ENCODE results near the gene TNFSF8.

The TNFSF8 gene

DNA sequence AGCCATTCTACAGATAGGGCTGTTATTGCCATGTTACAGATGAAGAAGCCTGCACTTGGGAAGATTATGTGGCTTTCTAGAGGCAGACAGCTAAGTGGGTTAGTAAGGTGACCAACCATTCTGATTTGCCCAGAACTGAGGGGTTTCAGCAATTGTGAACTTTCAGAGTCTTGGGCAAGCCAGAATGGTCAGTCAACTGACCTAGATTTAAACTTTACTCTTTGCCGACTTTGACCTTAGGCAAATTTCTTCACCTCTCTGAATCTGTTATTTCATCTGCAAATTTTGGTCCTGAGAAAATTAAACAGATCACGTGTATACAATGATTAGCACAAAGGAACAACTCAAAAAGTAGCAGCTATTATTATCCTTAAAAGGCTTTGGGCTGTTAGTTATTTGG, 20.4 kb upstream of the TNFSF8 start:
- Mint-ChIP-seq H3K9me3 (no peaks in the 10 kb centered on the region), H3K36me3 (ENCODE audit: low read depth) (no peaks in the 10 kb centered on the region), H3K27me3 (no peaks in the 10 kb centered on the region), H3K27ac (no peak overlapping the region), H3K4me1 (ENCODE audit: low read depth) (peaks cover 35% of the 10 kb centered on the region), H3K4me3 (no peak overlapping the region)

DNA sequence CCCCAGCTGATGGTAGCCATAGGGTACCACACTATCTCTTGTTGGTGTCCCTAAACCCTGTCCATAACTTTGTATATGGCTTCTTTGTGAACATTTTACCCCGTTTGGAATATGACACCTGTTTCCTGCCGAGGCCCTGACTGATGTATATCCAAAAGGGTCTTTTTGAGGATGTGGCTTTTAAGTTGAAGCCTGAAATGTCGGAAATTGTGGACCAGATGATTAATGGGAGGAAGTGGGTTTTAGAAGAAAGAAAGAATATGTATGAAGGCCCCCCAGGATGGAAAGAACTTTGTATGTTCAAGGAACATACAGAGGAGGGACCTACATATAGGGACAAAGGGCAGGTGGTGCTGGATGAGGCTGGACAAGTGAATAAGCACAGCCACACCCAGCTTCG, 16.7 kb upstream of the TNFSF8 start:
- Mint-ChIP-seq H3K9me3 (no peaks in the 10 kb centered on the region), H3K36me3 (ENCODE audit: low read depth) (no peaks in the 10 kb centered on the region), H3K27ac (no peak overlapping the region), H3K4me1 (ENCODE audit: low read depth) (peaks cover 12% of the 10 kb centered on the region), H3K4me3 (no peak overlapping the region), H3K27me3 (no peaks in the 10 kb centered on the region)

DNA sequence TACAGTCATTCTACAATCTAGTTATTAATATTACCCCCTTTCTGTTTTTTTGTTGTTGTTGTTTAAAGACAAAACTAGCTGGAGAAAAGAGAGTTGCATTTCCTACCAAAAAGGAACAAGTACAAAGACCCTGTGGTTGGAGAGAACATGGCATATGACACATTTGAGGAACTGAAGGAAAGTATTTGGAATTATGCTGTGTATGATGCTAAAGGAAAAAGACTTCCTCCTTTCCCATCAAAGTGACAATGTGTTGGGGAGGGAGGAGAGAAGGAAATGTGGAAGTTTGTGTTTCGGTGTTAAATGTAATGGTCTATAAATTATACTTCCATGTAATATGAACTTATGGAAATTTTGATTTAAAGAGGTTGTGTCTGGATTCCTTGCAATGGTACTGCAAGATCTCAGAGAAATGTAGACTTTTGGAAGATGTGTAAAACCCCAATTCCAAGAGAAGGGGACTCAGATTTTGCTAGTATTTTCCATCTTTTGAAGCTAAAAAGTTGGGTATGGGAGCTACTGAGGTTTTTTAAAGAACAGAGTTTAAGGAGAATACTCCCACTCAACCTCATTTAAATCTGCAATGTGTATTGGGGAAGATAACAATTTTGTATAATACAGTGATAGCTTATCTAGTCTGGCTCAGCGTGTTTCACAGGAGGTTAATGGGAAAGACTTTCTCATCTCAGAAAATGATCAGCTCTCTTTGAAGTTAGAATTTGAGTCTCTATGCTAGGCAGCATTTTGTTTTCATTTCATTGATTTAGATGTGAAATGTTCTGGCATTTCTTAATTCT, 15.4 kb upstream of the TNFSF8 start:
- Mint-ChIP-seq H3K4me1 (ENCODE audit: low read depth) (peaks cover 12% of the 10 kb centered on the region), H3K9me3 (no peaks in the 10 kb centered on the region), H3K27ac (no peak overlapping the region), H3K36me3 (ENCODE audit: low read depth) (no peaks in the 10 kb centered on the region), H3K27me3 (no peaks in the 10 kb centered on the region), H3K4me3 (no peak overlapping the region)

DNA sequence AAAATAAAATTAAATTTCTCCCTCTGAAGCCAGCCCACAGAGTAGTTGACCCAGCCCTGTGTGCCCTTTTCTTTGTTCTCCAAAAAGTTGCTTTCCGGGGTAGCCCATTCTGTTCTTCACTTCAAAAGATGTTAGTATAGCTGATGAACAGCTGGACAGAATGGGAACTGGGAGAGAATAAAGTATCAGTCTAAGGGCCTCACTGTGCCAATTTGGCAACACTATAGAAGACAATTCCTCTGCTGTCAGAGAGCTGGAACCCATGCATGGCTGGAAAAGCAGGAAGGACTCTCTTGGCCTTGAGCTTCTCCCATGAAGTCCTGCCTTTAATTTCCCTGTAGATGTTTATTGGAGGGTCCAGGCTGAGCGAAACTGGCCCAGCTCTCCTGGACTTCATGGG, 11.0 kb upstream of the TNFSF8 start:
- H3K27ac Mint-ChIP-seq, result no peak overlapping the region
- H3K9me3 Mint-ChIP-seq, result no peaks in the 10 kb centered on the region
- H3K4me3 Mint-ChIP-seq, result no peak overlapping the region
- H3K36me3 Mint-ChIP-seq (ENCODE audit: low read depth), result no peaks in the 10 kb centered on the region
- H3K4me1 Mint-ChIP-seq (ENCODE audit: low read depth), result peaks cover 20% of the 10 kb centered on the region
- H3K27me3 Mint-ChIP-seq, result no peaks in the 10 kb centered on the region

GRCh38 chr9:114938687-114939575, 8.5 kb upstream of the TNFSF8 start:
- H3K9me3 Mint-ChIP-seq, result peaks cover under 1% of the 10 kb centered on the region
- H3K36me3 Mint-ChIP-seq (ENCODE audit: low read depth), result no peaks in the 10 kb centered on the region
- H3K27me3 Mint-ChIP-seq, result no peaks in the 10 kb centered on the region
- no peak overlapping the region for H3K4me3 Mint-ChIP-seq
- H3K4me1 Mint-ChIP-seq (ENCODE audit: low read depth), result peaks cover 21% of the 10 kb centered on the region
- H3K27ac Mint-ChIP-seq, result peak overlapping the region; percentile 62

- H3K27me3 Mint-ChIP-seq, result no peaks in the 10 kb centered on the region
- H3K36me3 Mint-ChIP-seq (ENCODE audit: low read depth), result no peaks in the 10 kb centered on the region
- no peak overlapping the region for H3K4me3 Mint-ChIP-seq
- peaks cover 5% of the 10 kb centered on the region for H3K9me3 Mint-ChIP-seq
- peaks cover 29% of the 10 kb centered on the region for H3K4me1 Mint-ChIP-seq (ENCODE audit: low read depth)
- H3K27ac Mint-ChIP-seq, result no peak overlapping the region
Measured at GRCh38 chr9:114937516-114937915, 7.1 kb upstream of the TNFSF8 start.

DNA sequence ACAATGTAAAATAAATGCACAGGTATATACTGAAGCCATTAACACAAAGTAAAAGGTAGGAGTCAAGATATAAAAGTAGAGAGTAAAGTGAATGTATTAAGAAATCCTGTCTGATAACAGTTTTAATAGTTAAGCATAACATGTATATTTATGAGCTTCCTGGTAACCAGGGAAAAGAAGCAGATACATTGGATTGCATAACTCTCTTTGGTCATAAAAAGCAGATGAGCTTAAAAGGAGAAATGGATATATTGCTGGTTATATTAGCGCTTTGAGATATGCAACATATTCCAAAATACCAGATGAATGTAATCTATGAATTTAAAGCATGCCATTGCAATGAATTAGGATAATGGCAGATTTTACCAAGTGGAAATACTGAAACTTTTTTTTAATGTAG, 6.2 kb upstream of the TNFSF8 start:
- H3K9me3 Mint-ChIP-seq, result peaks cover 5% of the 10 kb centered on the region
- H3K27ac Mint-ChIP-seq, result no peak overlapping the region
- no peak overlapping the region for H3K4me3 Mint-ChIP-seq
- H3K27me3 Mint-ChIP-seq, result no peaks in the 10 kb centered on the region
- H3K4me1 Mint-ChIP-seq (ENCODE audit: low read depth), result peaks cover 38% of the 10 kb centered on the region
- no peaks in the 10 kb centered on the region for H3K36me3 Mint-ChIP-seq (ENCODE audit: low read depth)

GRCh38 chr9:114935119-114935518, 4.7 kb upstream of the TNFSF8 start:
- no peak overlapping the region for H3K4me3 Mint-ChIP-seq
- H3K27me3 Mint-ChIP-seq, result no peaks in the 10 kb centered on the region
- H3K9me3 Mint-ChIP-seq, result peaks cover 5% of the 10 kb centered on the region
- no peaks in the 10 kb centered on the region for H3K36me3 Mint-ChIP-seq (ENCODE audit: low read depth)
- H3K4me1 Mint-ChIP-seq (ENCODE audit: low read depth), result peaks cover 49% of the 10 kb centered on the region
- no peak overlapping the region for H3K27ac Mint-ChIP-seq

DNA sequence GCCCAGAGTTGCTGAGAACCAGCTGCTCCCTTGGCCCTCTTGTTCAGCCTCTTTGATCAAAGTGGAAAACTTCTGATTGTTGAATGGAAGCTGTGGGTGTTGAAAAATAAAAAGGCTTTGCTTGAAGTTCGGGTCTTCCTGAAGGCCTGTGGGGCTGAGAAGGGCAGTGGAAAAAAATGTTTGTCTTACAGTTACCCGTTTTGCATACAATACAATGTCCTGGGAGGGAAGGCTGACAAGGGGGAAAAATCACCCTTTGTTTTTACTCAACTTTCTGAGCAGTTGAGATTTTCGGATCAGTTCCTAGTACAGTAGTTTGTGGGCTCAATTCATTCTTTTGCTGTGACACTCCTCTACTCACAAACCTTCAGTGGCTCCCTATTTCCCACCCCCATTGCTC, 2.1 kb upstream of the TNFSF8 start:
- H3K9me3 Mint-ChIP-seq, result peaks cover 5% of the 10 kb centered on the region
- H3K36me3 Mint-ChIP-seq (ENCODE audit: low read depth), result peaks cover 6% of the 10 kb centered on the region
- H3K4me3 Mint-ChIP-seq, result no peak overlapping the region
- no peaks in the 10 kb centered on the region for H3K27me3 Mint-ChIP-seq
- H3K27ac Mint-ChIP-seq, result peak overlapping the region; percentile 37
- H3K4me1 Mint-ChIP-seq (ENCODE audit: low read depth), result peaks cover 48% of the 10 kb centered on the region

GRCh38 chr9:114931407-114931806, 1.0 kb upstream of the TNFSF8 start:
- Mint-ChIP-seq H3K27me3 (no peaks in the 10 kb centered on the region), H3K4me1 (ENCODE audit: low read depth) (peaks cover 57% of the 10 kb centered on the region), H3K9me3 (peaks cover 5% of the 10 kb centered on the region), H3K27ac (peak overlapping the region; percentile 98), H3K4me3 (peak overlapping the region; percentile 98), H3K36me3 (ENCODE audit: low read depth) (peaks cover 11% of the 10 kb centered on the region)

DNA sequence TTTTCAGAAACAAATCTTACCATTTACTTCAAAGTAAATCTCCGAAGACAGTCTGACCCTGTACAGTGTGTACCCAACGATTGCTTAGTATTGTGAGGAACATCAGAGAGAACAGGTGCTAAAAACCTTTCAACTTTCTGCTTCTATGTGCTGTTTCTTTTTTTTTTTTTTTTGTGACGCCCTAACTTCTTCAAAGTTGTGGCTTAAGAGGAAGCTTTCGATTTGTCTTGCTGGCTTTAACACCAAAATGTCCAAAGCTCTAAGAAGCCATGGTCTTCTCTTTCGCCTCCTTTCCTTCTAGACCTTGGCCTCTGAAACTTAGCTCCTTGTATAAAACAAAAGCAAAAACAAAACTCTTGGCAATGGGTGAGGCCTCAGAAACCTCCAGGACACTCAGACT, 1.2 kb downstream of the TNFSF8 start:
- peak overlapping the region; percentile 98 for H3K4me3 Mint-ChIP-seq
- H3K4me1 Mint-ChIP-seq (ENCODE audit: low read depth), result peaks cover 77% of the 10 kb centered on the region
- H3K9me3 Mint-ChIP-seq, result peaks cover 5% of the 10 kb centered on the region
- H3K27me3 Mint-ChIP-seq, result no peaks in the 10 kb centered on the region
- peaks cover 21% of the 10 kb centered on the region for H3K36me3 Mint-ChIP-seq (ENCODE audit: low read depth)
- peak overlapping the region; percentile 90 for H3K27ac Mint-ChIP-seq

GRCh38 chr9:114928671-114929070, 1.7 kb downstream of the TNFSF8 start:
- Mint-ChIP-seq H3K4me3 (peak overlapping the region; percentile 98), H3K36me3 (ENCODE audit: low read depth) (peaks cover 21% of the 10 kb centered on the region), H3K27ac (peak overlapping the region; percentile 90), H3K9me3 (peaks cover 2% of the 10 kb centered on the region), H3K4me1 (ENCODE audit: low read depth) (peaks cover 79% of the 10 kb centered on the region), H3K27me3 (no peaks in the 10 kb centered on the region)

DNA sequence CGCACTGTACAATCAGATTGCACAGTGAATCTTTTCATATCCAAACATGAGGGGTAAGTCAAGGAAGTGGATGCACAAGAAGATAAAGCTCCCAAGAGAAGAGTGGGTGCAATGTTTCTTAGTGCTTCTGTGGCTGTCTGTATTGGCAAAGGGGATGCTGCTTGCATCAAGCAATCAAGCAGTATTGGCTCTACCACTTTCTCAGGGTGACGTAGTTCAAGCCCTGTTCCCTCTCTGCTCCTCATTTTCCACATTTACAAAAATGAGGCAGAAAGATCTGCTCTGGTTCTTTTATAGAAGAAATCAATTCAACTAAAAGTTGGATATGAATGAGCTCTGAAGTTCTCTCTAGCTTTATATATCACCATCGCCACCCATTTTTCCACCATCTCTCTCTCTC, 2.3 kb downstream of the TNFSF8 start:
- H3K27me3 Mint-ChIP-seq, result no peaks in the 10 kb centered on the region
- H3K4me1 Mint-ChIP-seq (ENCODE audit: low read depth), result peaks cover 83% of the 10 kb centered on the region
- peak overlapping the region; percentile 90 for H3K27ac Mint-ChIP-seq
- H3K4me3 Mint-ChIP-seq, result peak overlapping the region; percentile 98
- peaks cover 22% of the 10 kb centered on the region for H3K36me3 Mint-ChIP-seq (ENCODE audit: low read depth)
- no peaks in the 10 kb centered on the region for H3K9me3 Mint-ChIP-seq

- Mint-ChIP-seq H3K9me3 (no peaks in the 10 kb centered on the region), H3K4me1 (ENCODE audit: low read depth) (peaks cover 86% of the 10 kb centered on the region), H3K27ac (no peak overlapping the region), H3K36me3 (ENCODE audit: low read depth) (peaks cover 31% of the 10 kb centered on the region), H3K27me3 (no peaks in the 10 kb centered on the region), H3K4me3 (peak overlapping the region; percentile 54)
Measured at GRCh38 chr9:114925672-114926071, 4.7 kb downstream of the TNFSF8 start.

DNA sequence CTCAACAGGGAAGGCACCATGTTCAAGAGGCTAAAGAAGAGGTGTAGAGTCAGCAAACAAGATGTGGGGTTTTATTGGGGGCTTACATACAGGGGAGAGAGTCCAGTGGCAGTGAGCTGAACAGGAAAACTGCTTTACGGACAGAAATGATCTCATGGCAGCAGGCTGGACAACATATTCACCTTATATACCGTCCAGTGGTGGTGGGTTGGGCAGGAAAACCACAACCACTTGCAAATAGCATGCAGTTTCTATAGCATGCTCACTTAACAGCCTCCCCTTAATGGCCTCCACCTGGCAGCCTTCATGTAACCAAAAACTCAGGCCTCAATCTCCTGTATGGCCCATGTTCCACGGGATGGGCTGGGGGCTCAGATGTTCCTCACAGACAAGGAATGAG, 5.4 kb downstream of the TNFSF8 start:
- no peaks in the 10 kb centered on the region for H3K9me3 Mint-ChIP-seq
- peaks cover 86% of the 10 kb centered on the region for H3K4me1 Mint-ChIP-seq (ENCODE audit: low read depth)
- H3K36me3 Mint-ChIP-seq (ENCODE audit: low read depth), result peaks cover 31% of the 10 kb centered on the region
- peak overlapping the region; percentile 34 for H3K27ac Mint-ChIP-seq
- no peak overlapping the region for H3K4me3 Mint-ChIP-seq
- no peaks in the 10 kb centered on the region for H3K27me3 Mint-ChIP-seq
